NCI-H2171 treated with DMSO at 0.1 percent for 48 hours (cell line): ENCODE results near the gene DRC1.
"Not testable (repeated sequence)": the region's sequence is repeated elsewhere in the genome, so short reads cannot be mapped to it uniquely, and the experiment has no call there.

Source experiments
- DNase-seq: peaks from one replicate; lab custom pipeline; 2025; lab: John Stamatoyannopoulos, UW

Gene DRC1

DNA sequence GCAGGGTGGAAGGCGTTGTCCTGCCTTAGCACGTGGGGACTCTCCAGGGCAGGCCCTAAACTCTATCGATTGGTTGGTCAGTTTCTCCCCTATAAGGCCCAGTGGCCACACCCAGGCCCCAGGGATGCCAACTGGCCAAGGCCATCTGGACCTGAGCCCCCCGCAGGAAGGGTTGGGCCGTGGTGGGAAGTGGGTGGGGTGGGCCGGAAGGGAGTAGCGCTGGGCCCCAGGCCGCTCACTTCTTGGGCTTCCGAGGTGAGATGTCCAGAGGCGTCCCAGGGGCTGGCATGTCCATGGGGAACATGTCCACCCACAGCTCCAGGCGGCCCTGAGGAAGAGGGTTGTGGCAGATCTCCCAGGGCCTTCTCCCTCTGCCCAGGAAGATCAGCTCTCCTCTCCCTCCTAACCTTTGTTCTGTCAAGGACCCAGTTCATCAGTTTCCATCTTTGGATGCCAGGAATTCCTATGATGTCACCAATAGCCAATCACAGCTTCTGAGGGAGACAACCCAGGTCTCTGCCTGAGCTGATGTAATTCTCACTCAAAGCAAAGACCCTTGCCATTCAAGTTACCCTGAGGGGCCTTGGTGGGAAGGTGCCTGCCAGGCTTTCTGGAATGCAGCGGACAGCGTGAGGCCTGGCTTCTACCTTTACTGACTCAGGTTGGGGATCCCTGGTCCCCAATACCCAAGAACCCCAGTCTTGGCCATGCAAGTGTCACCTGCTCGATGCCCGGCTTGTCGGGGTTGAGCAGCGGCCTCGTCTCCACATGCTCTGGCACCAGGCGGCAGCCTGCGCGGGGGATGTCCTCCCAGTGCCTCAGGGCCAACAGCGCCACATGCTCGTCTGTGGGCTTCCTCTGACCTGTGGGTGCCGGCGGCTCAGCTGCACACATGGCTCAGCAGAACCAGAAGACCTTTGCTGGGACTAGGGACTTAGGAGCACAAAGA lies 61.8 kb downstream of the DRC1 start:
- DNase-seq: no peak

- no peak for DNase-seq
Measured at GRCh38 chr2:26464390-26465265, 62.9 kb downstream of the DRC1 start.

GRCh38 chr2:26465266-26465925 lies 63.7 kb downstream of the DRC1 start:
- DNase-seq: no peak

DNA sequence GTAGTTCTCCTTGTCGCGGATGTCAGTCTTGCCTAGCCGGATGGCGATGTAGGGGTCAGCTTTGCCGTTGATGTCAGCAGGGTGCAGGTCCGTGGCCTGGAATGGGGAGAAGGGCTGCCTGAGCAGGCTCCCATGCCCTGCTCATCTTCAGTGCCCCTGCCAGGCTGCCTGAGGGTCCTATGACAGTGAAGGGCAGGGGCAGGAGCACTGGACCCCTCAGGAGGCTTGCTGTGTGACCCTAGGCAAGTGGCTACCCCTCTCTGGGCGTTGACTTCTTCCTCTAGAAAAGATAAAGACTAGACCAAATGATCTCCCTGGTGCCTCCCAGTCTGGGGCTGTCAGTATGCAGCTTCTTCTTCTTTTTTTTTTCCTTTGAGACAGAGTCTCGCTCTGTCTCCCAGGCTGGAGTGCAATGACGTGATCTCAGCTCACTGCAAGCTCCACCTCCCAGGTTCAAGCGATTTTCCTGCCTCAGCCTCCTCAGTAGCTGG lies 64.3 kb downstream of the DRC1 start:
- DNase-seq: no peak

- DNase-seq: no peak
Measured at GRCh38 chr2:26466662-26467310, 65.1 kb downstream of the DRC1 start.

- not testable (repeated sequence) for DNase-seq
Measured at GRCh38 chr2:26468544-26468943, 66.8 kb downstream of the DRC1 start.

- peak; percentile 70 for DNase-seq
Measured at GRCh38 chr2:26469092-26469710, 67.5 kb downstream of the DRC1 start.

- no peak for DNase-seq
Measured at GRCh38 chr2:26469955-26470354, 68.2 kb downstream of the DRC1 start.

- DNase-seq: no peak
Measured at GRCh38 chr2:26470601-26471260, 69.0 kb downstream of the DRC1 start.

GRCh38 chr2:26471289-26471688 lies 69.6 kb downstream of the DRC1 start:
- DNase-seq: peak; percentile 21

DNA sequence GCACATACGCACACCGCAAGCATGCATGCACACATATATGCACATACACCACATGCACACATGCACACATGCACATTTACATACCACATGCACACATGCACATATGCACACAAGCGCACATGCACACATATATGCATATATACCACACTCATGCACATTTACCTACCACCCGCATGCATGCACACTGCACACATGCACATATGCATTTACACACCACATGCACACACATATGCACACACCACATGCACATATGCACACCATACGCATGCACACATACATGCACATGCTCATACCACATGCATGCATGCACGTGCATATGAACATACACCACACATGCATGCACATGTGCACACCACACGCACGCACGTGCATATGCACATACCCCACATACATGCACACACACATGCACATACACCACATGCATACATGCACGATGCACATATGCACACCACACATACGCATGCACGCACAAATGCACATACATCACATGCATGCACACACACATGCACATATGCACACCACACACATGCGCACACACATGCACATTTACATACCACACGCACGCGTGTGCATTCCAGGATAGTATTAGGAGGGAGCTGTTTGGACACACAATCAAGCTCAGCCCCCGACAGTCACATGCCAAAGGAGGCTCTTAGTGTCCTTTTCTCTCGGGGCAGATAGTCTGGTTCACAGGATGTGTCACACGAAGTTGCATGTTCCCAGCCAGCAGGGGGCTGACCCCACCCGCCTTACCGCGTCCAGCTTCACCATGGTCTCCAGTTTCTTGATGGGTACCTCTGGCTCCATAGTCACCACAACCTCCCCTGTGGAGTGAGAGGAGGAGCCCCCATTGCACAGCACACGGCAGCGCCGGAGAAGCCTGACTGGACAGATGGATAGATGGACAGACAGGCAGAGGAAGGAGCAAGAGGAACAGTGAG lies 70.3 kb downstream of the DRC1 start:
- DNase-seq: no peak

- no peak for DNase-seq
Measured at GRCh38 chr2:26472821-26473655, 71.3 kb downstream of the DRC1 start.

DNA sequence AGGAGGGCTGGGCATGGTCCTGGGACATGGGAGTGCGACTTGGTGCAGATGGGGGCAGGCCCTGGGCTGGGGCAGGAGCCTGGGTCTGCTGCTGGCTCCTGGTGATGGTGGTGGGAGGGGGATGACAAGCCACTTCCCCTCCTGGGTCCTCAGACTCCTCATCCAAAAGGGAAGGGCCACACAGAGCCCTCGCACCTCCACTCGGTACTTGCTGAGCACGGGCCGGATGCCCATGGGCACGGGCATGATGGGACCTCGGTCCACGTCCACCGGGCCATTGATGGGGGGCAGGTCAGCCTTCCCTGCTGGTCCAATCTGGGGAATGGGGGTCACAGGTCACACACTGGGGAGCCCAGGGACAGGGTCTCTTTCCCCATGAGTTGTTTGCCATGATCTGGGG lies 72.1 kb downstream of the DRC1 start:
- no peak for DNase-seq

- DNase-seq: no peak
Measured at GRCh38 chr2:26474261-26474785, 72.6 kb downstream of the DRC1 start.

DNA sequence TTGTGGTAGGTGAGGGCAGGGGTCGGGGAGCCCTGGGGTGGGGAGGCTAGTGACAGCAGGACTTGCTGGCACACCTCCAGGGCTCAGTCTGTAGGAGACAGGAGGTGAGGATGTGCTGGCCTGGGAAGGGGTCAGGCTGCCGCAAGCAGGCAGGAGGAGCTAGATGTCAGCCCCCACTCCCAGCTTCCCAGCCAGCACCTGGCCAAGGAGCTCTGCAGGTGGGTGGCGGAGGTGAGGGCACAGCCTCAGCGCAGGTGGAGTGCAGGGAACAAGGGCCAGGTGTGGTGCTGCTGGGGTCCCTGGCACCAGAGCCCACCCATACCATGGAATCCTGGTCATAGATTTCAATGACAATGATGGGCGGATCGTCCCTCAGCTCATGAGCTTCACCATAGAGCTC lies 73.3 kb downstream of the DRC1 start:
- peak; percentile 34 for DNase-seq

- DNase-seq: no peak
Measured at GRCh38 chr2:26475832-26476501, 74.2 kb downstream of the DRC1 start.

DNA sequence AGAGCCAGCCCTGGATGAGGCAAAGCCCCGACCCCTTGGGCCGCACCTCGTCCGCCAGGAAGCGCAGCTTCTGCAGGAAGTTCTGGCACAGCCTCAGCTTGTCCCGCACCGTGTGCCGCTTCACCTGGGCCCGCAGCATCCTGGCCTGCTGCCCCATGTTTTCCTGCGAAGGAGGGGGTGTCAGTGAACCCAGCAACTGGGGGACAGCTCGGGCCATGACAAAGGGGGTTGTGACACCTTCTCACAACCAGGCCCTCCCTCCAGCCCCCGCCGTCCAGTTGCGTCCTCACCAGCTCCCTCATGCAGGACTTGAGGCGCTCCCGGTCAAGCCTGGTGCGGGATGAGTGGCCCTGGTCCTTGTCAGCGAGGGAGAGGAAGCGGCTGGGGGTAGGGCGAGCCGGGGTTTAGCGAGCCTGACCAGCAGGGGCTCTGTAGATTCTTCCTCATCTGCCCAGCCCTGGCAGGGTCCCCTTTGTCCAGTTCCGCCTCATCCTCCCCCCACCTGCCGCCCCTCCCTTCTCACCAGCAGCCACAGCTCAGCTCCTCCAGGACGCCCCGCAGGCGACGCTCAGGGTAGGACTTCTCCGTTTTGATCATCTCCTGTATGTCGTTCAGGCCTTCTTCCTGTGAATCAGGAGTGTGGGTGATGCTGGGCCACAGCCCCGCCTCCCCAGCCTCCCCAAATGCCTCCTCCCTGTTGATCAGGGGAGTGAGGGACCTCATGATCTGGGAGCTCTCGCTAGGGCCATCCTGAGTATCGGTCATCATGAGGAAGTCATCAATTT lies 75.6 kb downstream of the DRC1 start:
- DNase-seq: no peak
